Measurements from ENCODE around the gene SPTBN2.

- TF ChIP-seq EZH2phosphoT487 (IDR thresholded peaks at IDR 0.05; ENCODE audit: borderline replicate concordance) = no peak
- no peak for TF ChIP-seq CTCF (IDR thresholded peaks at IDR 0.05 in 2 of 3, conservative IDR thresholded peaks at IDR 0.05 in 1 of 3; ENCODE audit: borderline replicate concordance in 1 of 3, insufficient read depth in 1 of 3, low read depth in 2 of 3, low read length in 2 of 3)
- no peak for TF ChIP-seq ZNF274 (IDR thresholded peaks at IDR 0.05; ENCODE audit: low read depth, low read length)
- TF ChIP-seq RAD21 (IDR thresholded peaks at IDR 0.05; ENCODE audit: low read depth) = no peak
- TF ChIP-seq ATF3 (IDR thresholded peaks at IDR 0.05) = no peak
- no peak for TF ChIP-seq ELF1 (IDR thresholded peaks at IDR 0.05; ENCODE audit: borderline replicate concordance, low read depth)
- peak; percentile 89 for TF ChIP-seq YY1 (IDR thresholded peaks at IDR 0.05; ENCODE audit: extremely low read depth, insufficient replicate concordance, low read depth, low read length)
- TF ChIP-seq REST (IDR thresholded peaks at IDR 0.05; ENCODE audit: low read depth) = no peak
- no peak for TF ChIP-seq CBX3 (IDR thresholded peaks at IDR 0.05; ENCODE audit: low read depth)
Observed at GRCh38 chr11:66677599-66678375, 51.2 kb downstream of the SPTBN2 start, which contains the start of gene RBM4B.

Data from HCT116 (cell line).